Sigmoid colon (tissue), 4 donors: ENCODE data around the gene ROPN1B.

Experiments used
- CTCF ChIP-seq, 4 experiments: fragments of 450-650 bp in 3 of 4; fragments of 200-600 bp in 1 of 4; IDR thresholded peaks; one replicate each; pipeline ENCODE4 v1.5.1; 2016 to 2019; ENCODE audit warnings: antibody characterized with exemption in 4 of 4, mild to moderate bottlenecking in 3 of 4, moderate library complexity in 2 of 4
- EP300 ChIP-seq, 4 donors: sonication (generic); formaldehyde crosslinking; IDR thresholded peaks; one replicate each; pipeline ENCODE4 v1.6.1; 2017; ENCODE audit warnings: antibody characterized with exemption in 4 of 4

GRCh38 chr3:125965505-125965904, 3.5 kb upstream of the ROPN1B start:
- TF ChIP-seq CTCF (IDR thresholded peaks at IDR 0.05) (no peak), EP300 (IDR thresholded peaks at IDR 0.05) (no peak)
